Myometrial cell (primary cell): ENCODE results near the gene CARMIL3. TPM values are rescaled to one million over a fixed set of nuclear protein-coding genes. Genes with fewer than 3 reads are reported as not detected.

Source experiments
- total RNA-seq: library from RNA; depleted of rRNA; stranded (reverse); fragments of >200 nt; gene quantifications from 2 replicates; pipeline ENCODE4 v1.2.3, GENCODE V29; 2015

CARMIL3 gene, protein sequence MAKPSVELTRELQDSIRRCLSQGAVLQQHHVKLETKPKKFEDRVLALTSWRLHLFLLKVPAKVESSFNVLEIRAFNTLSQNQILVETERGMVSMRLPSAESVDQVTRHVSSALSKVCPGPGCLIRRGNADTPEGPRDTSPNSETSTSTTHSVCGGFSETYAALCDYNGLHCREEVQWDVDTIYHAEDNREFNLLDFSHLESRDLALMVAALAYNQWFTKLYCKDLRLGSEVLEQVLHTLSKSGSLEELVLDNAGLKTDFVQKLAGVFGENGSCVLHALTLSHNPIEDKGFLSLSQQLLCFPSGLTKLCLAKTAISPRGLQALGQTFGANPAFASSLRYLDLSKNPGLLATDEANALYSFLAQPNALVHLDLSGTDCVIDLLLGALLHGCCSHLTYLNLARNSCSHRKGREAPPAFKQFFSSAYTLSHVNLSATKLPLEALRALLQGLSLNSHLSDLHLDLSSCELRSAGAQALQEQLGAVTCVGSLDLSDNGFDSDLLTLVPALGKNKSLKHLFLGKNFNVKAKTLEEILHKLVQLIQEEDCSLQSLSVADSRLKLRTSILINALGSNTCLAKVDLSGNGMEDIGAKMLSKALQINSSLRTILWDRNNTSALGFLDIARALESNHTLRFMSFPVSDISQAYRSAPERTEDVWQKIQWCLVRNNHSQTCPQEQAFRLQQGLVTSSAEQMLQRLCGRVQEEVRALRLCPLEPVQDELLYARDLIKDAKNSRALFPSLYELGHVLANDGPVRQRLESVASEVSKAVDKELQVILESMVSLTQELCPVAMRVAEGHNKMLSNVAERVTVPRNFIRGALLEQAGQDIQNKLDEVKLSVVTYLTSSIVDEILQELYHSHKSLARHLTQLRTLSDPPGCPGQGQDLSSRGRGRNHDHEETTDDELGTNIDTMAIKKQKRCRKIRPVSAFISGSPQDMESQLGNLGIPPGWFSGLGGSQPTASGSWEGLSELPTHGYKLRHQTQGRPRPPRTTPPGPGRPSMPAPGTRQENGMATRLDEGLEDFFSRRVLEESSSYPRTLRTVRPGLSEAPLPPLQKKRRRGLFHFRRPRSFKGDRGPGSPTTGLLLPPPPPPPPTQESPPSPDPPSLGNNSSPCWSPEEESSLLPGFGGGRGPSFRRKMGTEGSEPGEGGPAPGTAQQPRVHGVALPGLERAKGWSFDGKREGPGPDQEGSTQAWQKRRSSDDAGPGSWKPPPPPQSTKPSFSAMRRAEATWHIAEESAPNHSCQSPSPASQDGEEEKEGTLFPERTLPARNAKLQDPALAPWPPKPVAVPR (N-terminal part only)
- total RNA-seq = not detected in 2 replicates

DNA sequence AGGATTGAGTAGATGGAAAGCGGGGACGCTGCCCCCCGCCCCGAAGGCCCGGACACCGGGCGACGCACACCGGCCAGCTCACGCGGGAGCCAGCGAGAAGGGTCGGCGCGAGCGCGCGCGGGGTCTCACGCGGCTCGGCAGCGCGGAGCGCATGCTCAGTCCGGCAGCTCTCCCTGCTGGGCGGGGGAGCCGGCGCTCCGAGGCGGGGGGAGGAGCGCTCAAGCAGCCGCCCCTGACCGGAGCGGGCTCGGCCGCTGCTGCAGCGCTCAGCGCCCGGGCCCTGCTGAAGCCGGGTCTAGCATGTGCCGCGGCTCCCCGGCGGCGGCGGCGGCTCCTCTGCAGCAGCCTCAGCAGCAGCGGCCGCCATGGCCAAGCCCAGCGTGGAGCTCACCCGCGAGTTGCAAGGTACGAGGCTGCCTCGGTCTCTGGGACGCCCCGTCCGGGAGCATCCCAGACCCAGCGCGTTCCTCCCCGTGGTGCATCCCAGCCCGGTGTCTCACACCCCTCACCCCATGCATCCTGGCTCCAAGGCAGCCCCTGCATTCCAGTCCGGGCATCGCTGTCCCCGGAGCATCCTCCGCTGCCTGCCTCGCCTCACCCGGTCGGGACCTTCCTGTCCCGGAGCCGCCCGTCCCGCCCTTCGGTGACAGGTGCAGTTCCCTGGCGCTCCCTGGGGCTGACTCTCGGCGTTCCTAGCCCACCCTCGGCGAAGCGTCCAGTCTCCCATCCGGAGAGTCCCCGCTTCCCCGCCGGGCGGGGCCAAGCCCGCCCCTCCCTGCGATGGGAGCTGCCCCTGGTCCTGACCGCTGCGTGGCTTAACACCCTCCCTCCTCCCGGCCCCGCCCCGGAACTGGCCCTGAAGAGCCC lies at the start of gene CARMIL3:
TSS of gene CARMIL3 (plus strand) at position 221 of the 867 bp plus-strand sequence. CDS start at position 366, 145 bp downstream.

DNA sequence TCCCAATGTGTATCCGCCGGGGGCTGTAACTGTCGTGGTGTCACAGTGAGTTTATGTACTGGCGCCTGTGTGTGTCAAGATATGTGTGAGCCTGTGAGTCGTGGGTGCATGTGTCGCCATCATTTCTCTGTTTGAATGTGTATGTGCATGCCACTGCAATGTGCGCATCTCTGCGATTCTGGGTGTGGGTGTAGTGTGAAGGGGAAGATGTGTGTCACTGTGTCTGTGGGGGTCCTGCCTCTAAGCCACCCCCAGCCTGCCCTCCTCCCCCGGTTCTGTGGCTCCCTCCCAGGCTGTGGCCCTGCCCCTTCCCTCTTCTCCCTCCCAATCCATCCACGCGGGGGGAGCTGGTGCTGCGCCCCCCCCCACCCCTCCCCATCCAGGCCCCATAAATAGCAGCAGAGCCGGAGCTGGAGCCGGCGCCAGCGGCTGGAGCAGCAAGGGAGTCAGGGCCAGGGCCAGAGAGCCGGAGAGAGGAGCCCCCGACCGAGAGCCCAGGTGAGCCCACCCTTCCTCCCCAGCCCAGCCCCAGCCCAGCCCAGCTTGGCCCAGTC lies 19.4 kb downstream of the CARMIL3 start, which contains the start of gene CPNE6:
TSS of gene CPNE6 (plus strand) at position 419 of the 554 bp plus-strand sequence. CDS start 1,375 bp downstream, outside the sequence.

DNA sequence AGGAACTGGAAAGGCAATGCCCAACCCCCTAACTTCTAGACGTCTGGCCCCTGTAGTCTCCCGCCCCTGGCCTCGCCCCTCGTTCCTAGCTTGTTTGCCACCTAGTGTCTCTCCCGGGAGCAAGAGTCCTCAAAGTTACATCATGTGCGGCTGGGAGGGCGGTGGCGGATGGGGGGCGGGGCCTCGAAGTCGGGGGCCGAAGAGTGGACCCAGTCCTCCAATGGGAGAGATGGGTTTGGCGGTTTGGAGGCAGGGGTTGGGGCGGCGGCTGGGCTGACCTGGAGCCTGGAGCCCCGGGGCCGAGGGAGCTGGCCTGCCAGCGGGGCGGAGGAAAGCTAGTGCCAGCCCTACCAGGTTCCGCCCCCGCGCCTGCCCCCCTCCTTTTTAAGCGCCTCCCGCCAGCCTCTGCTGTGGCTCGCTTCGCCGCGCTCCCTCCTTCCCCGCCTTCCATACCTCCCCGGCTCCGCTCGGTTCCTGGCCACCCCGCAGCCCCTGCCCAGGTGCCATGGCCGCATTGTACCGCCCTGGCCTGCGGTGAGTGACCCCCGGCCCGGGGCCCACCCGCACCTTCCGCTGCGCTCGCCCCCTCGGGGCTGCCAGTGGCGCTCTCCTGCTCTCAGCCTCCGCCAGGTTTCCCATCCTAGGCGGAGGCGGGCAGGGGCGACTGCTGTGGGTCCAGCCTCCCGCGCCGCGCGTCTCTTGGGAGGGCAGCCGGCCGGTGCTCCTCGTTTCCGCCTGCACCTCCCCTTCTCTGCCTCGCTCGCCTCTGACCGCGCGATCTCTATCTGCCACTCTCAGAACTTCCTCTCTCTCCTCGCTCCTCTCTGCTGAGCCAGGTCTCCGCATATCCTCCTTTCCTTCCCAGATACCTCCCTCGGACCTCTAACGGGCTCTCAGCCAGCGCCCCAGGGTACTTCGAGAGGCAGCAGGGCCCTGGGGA lies 42.4 kb downstream of the CARMIL3 start, which contains the start of gene PCK2:
TSS of gene PCK2 (plus strand) at position 411 of the 940 bp plus-strand sequence. CDS start at position 506, 95 bp downstream.

DNA sequence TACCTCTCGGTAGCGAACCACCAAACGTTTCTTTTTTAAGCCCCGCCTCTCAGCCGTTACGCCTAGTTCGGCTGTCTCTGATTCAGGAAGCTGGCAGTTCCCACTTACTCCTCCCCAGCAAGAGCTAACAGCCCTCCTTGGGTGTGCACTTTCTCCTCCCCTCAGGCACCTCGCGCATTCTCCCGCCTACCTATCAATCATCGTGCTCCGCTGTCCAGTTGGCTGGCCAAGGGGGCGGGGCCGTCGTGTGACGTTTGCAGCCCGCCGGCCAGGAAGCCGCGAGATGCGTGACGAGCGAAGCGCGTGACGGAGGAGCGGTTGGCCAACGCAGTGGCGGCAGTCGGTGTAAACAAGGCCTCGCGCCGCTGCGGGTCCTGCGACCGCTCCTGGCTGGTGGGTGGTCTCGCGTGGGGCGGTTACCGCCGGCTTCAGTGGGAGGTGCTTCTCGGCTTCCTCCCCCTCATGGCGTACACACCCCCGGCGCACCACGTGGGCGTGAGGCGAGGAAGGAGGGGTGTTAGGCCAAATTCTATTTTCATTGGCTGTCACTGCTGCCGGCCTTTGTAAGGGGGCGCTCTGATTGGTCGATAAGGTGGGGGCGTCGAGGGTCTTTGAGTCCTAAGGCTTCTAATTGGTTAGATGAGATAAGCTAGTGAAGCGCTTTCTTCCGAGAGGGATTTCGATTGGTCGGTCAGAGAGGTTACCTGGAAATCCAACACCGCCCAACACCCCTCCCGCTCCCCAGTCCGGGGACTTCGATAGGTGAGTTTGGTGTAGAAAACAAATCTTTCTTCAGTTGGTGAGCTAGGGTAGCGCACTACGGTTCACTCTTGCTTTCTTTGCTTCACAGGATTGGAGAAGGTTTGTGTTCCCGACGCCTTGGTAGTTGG lies 63.0 kb downstream of the CARMIL3 start, which contains the start of the genes DCAF11 and NRL:
TSS of gene DCAF11 (plus strand) at position 246 of the 890 bp plus-strand sequence. CDS start 818 bp downstream, outside the sequence.
TSS of gene NRL (minus strand) at position 418 of the 890 bp plus-strand sequence. CDS start 32,101 bp downstream, outside the sequence.

Other genes with a start within 250 kb of the CARMIL3 start
- 59.7 and 83.0 TPM in 2 replicates for gene DHRS4, start 98.2 kb upstream of the CARMIL3 start, total RNA-seq
- 22.5 and 25.9 TPM in 2 replicates for gene DHRS4L2, start 63.1 kb upstream of the CARMIL3 start, total RNA-seq
- gene CPNE6, start 19.6 kb downstream of the CARMIL3 start, total RNA-seq = not detected in 2 replicates
- gene PCK2, start 42.3 kb downstream of the CARMIL3 start, total RNA-seq = 44.0 and 79.9 TPM in 2 replicates
- 57.1 and 70.3 TPM in 2 replicates for gene DCAF11, start 62.8 kb downstream of the CARMIL3 start, total RNA-seq
- gene NRL, start 62.9 kb downstream of the CARMIL3 start, total RNA-seq = under 0.01 and 0.29 TPM in 2 replicates
- not detected in 2 replicates for gene FITM1, start 78.7 kb downstream of the CARMIL3 start, total RNA-seq
- 181 and 193 TPM in 2 replicates for gene PSME1, start 84.2 kb downstream of the CARMIL3 start, total RNA-seq
- gene EMC9, start 89.6 kb downstream of the CARMIL3 start, total RNA-seq = 14.0 and 20.2 TPM in 2 replicates
- gene PSME2, start 94.6 kb downstream of the CARMIL3 start, total RNA-seq = 105 and 124 TPM in 2 replicates
- gene RNF31, start 95.5 kb downstream of the CARMIL3 start, total RNA-seq = 35.7 and 41.8 TPM in 2 replicates
- 66.8 and 80.4 TPM in 2 replicates for gene IRF9, start 109.3 kb downstream of the CARMIL3 start, total RNA-seq
- 20.0 and 44.7 TPM in 2 replicates for gene REC8, start 120.1 kb downstream of the CARMIL3 start, total RNA-seq
- 70.4 and 79.0 TPM in 2 replicates for gene IPO4, start 136.8 kb downstream of the CARMIL3 start, total RNA-seq
- gene TM9SF1, start 143.4 kb downstream of the CARMIL3 start, total RNA-seq = 85.9 and 92.5 TPM in 2 replicates
- gene TSSK4, start 153.7 kb downstream of the CARMIL3 start, total RNA-seq = not detected in 2 replicates
- gene CHMP4A, start 161.5 kb downstream of the CARMIL3 start, total RNA-seq = 28.0 and 40.8 TPM in 2 replicates
- 11.8 and 12.8 TPM in 2 replicates for gene MDP1, start 164.1 kb downstream of the CARMIL3 start, total RNA-seq
- 229 and 231 TPM in 2 replicates for gene NEDD8, start 180.4 kb downstream of the CARMIL3 start, total RNA-seq
- 83.0 and 111 TPM in 2 replicates for gene GMPR2, start 180.9 kb downstream of the CARMIL3 start, total RNA-seq
- gene TINF2, start 190.6 kb downstream of the CARMIL3 start, total RNA-seq = 48.6 and 95.1 TPM in 2 replicates
- gene TGM1, start 211.2 kb downstream of the CARMIL3 start, total RNA-seq = 0.35 and 4.0 TPM in 2 replicates
- gene RABGGTA, start 219.6 kb downstream of the CARMIL3 start, total RNA-seq = 33.1 and 65.2 TPM in 2 replicates
- gene DHRS1, start 247.8 kb downstream of the CARMIL3 start, total RNA-seq = 15.3 and 21.3 TPM in 2 replicates
- 15.0 and 22.0 TPM in 2 replicates for gene NOP9, start 247.8 kb downstream of the CARMIL3 start, total RNA-seq